ENCODE results near the gene PRL. TPM values are rescaled to one million over a fixed set of nuclear protein-coding genes. Genes with fewer than 3 reads are reported as not detected.

The PRL gene
- total RNA-seq, 4 donors from 2014 or later = 0.33 TPM; not detected in 3

GRCh38 chr6:22251348-22251747 lies 45.5 kb downstream of the PRL start:
- intact Hi-C loops (cut with DNase I) = no loop called here
- Histone ChIP-seq H3K4me3 (no peak overlapping the region), H3K4me1 (peaks cover 0 to 5% (median 0%) of the 10 kb centered on the region in 4 donors), H3K27me3 (no peaks in the 10 kb centered on the region), H3K36me3 (no peaks in the 10 kb centered on the region), H3K27ac (replicated peaks in 1 of 4) (no peak overlapping the region), H3K9me3 (no peaks in the 10 kb centered on the region)
- DNase-seq (ENCODE audit: extremely low spot score) = no peak
- TF ChIP-seq POLR2AphosphoS5 (IDR thresholded peaks at IDR 0.05) (no peak), EP300 (IDR thresholded peaks at IDR 0.05) (no peak), CTCF (IDR thresholded peaks at IDR 0.05) (no peak), POLR2A (IDR thresholded peaks at IDR 0.05; ENCODE audit: low read depth) (no peak)
- 64% methylated on average over 2 of the region's 2 CpGs for WGBS

GRCh38 chr6:22250486-22250885 lies 46.4 kb downstream of the PRL start:
- 83% methylated on average over 1 of the region's 1 CpG for WGBS
- Histone ChIP-seq H3K27ac (replicated peaks in 1 of 4) (no peak overlapping the region), H3K27me3 (no peaks in the 10 kb centered on the region), H3K4me3 (no peak overlapping the region), H3K36me3 (no peaks in the 10 kb centered on the region), H3K9me3 (no peaks in the 10 kb centered on the region), H3K4me1 (peaks cover 0 to 5% (median 0%) of the 10 kb centered on the region in 4 donors)
- DNase-seq (ENCODE audit: extremely low spot score) = no peak
- intact Hi-C loops (cut with DNase I) = no loop called here
- TF ChIP-seq EP300 (IDR thresholded peaks at IDR 0.05) (no peak), CTCF (IDR thresholded peaks at IDR 0.05) (no peak), POLR2A (IDR thresholded peaks at IDR 0.05; ENCODE audit: low read depth) (no peak), POLR2AphosphoS5 (IDR thresholded peaks at IDR 0.05) (no peak)

- intact Hi-C loops (cut with DNase I) = no loop called here
- Histone ChIP-seq H3K27ac (replicated peaks in 1 of 4) (no peak overlapping the region), H3K4me3 (no peak overlapping the region), H3K27me3 (no peaks in the 10 kb centered on the region), H3K36me3 (no peaks in the 10 kb centered on the region), H3K9me3 (no peaks in the 10 kb centered on the region), H3K4me1 (peaks cover 0 to 5% (median 0%) of the 10 kb centered on the region in 4 donors)
- DNase-seq (ENCODE audit: extremely low spot score) = no peak
- WGBS = 87% methylated on average over 9 of the region's 9 CpGs
- no peak for TF ChIP-seq EP300 (IDR thresholded peaks at IDR 0.05)
- no peak for TF ChIP-seq POLR2A (IDR thresholded peaks at IDR 0.05; ENCODE audit: low read depth)
- TF ChIP-seq CTCF (IDR thresholded peaks at IDR 0.05) = no peak
- TF ChIP-seq POLR2AphosphoS5 (IDR thresholded peaks at IDR 0.05) = no peak
These were observed 47.0 kb downstream of the PRL start for GRCh38 chr6:22249711-22250350.

GRCh38 chr6:22248513-22249308 lies 48.1 kb downstream of the PRL start:
- Histone ChIP-seq H3K27me3 (no peaks in the 10 kb centered on the region), H3K36me3 (no peaks in the 10 kb centered on the region), H3K9me3 (no peaks in the 10 kb centered on the region), H3K4me3 (no peak overlapping the region), H3K27ac (replicated peaks in 1 of 4) (no peak overlapping the region), H3K4me1 (peaks cover 0 to 5% (median 0%) of the 10 kb centered on the region in 4 donors)
- 77% methylated on average over 6 of the region's 6 CpGs for WGBS
- intact Hi-C loops (cut with DNase I) = no loop called here
- DNase-seq (ENCODE audit: extremely low spot score) = no peak
- TF ChIP-seq POLR2AphosphoS5 (IDR thresholded peaks at IDR 0.05) (no peak), CTCF (IDR thresholded peaks at IDR 0.05) (no peak), EP300 (IDR thresholded peaks at IDR 0.05) (no peak), POLR2A (IDR thresholded peaks at IDR 0.05; ENCODE audit: low read depth) (no peak)
